Activated gamma-delta T cell treated with anti-CD3 and anti-CD28 coated beads, Interleukin-2, amount 50 U/mL, for 16 hours (primary cell): Measurements from ENCODE around the gene LGR4.
A peak's percentile ranks its signal among the peaks of the same experiment; 100 is the strongest.

ENCODE experiments used
- DNase-seq: peaks from one replicate; pipeline ENCODE4 v3.0.0-alpha.2; 2020; ENCODE audit warnings: low read depth

LGR4 gene

GRCh38 chr11:27375370-27375769, 97.2 kb downstream of the LGR4 start:
- no peak for DNase-seq

GRCh38 chr11:27373856-27374602, 98.6 kb downstream of the LGR4 start:
- no peak for DNase-seq

- DNase-seq = no peak
These were observed 99.2 kb downstream of the LGR4 start for GRCh38 chr11:27373392-27373791.

- DNase-seq = no peak
These were observed 100.4 kb downstream of the LGR4 start for GRCh38 chr11:27372164-27372563.

- DNase-seq = no peak
These were observed 101.1 kb downstream of the LGR4 start for GRCh38 chr11:27371489-27371888.

GRCh38 chr11:27370374-27370773, 102.2 kb downstream of the LGR4 start:
- DNase-seq = no peak

- no peak for DNase-seq
These were observed 104.7 kb downstream of the LGR4 start for GRCh38 chr11:27367881-27368280.

GRCh38 chr11:27363576-27364117, 108.9 kb downstream of the LGR4 start:
- DNase-seq = no peak

- DNase-seq = peak; percentile 75
These were observed 109.6 kb downstream of the LGR4 start, which contains the start of gene CCDC34 for GRCh38 chr11:27362749-27363575. CCDC34 (minus strand) TSS chr11:27363215; CDS start chr11:27363194, 21 bp downstream.

- no peak for DNase-seq
These were observed 110.8 kb downstream of the LGR4 start for GRCh38 chr11:27361649-27362431.

GRCh38 chr11:27358296-27358695, 114.3 kb downstream of the LGR4 start:
- DNase-seq = no peak

GRCh38 chr11:27357250-27357649, 115.3 kb downstream of the LGR4 start:
- DNase-seq = no peak

GRCh38 chr11:27356624-27357222, 115.9 kb downstream of the LGR4 start:
- DNase-seq = no peak

- no peak for DNase-seq
These were observed 117.0 kb downstream of the LGR4 start for GRCh38 chr11:27355575-27356104.

GRCh38 chr11:27354359-27354965, 118.1 kb downstream of the LGR4 start:
- no peak for DNase-seq

- DNase-seq = no peak
These were observed 118.8 kb downstream of the LGR4 start for GRCh38 chr11:27353593-27354358.

GRCh38 chr11:27352781-27353180, 119.8 kb downstream of the LGR4 start:
- DNase-seq = no peak

- DNase-seq = no peak
These were observed 122.1 kb downstream of the LGR4 start for GRCh38 chr11:27350511-27350910.

- DNase-seq = no peak
These were observed 122.7 kb downstream of the LGR4 start for GRCh38 chr11:27349919-27350318.

- DNase-seq = no peak
These were observed 124.2 kb downstream of the LGR4 start for GRCh38 chr11:27348340-27348873.
